HG02981 (cell line): Measurements from ENCODE around the gene DAPP1.
"Not testable (repeated sequence)": the region's sequence is repeated elsewhere in the genome, so short reads cannot be mapped to it uniquely, and the experiment has no call there.

Source experiments
- ATAC-seq: cut with Tn5 transposase; IDR thresholded peaks from one replicate; pipeline ENCODE4 v1.9.1; 2021; ENCODE audit warnings: mild to moderate bottlenecking, moderate library complexity; ENCODE audit not compliant: unreplicated experiment

The DAPP1 gene

GRCh38 chr4:99822734-99823133 is 6.1 kb downstream of the DAPP1 start:
- ATAC-seq, result no peak

DNA sequence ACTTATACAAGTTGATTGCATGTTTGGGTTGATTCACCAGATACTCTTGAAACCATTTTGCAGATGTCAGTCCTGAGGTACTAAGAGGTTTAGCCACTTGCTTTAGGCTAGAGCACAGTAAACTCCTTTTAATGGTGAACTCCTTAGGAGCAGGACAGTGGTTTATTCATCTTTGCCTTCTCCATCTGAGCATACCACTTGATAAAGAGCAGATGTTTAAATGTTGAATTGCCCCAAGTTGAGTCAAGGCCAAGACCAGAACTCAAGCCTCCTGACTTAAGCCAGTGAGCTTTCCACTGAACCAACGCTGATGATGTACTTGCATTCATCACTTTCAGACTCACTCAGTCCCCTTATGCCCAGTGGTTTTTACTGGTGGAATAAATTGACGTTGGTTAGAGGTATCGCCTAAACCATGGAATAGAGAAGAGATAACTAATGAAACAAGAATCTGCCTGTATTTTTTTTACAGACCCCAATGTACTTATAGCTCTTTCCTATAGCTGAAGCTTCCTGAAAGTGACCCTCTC is 7.5 kb downstream of the DAPP1 start:
- ATAC-seq, result no peak

DNA sequence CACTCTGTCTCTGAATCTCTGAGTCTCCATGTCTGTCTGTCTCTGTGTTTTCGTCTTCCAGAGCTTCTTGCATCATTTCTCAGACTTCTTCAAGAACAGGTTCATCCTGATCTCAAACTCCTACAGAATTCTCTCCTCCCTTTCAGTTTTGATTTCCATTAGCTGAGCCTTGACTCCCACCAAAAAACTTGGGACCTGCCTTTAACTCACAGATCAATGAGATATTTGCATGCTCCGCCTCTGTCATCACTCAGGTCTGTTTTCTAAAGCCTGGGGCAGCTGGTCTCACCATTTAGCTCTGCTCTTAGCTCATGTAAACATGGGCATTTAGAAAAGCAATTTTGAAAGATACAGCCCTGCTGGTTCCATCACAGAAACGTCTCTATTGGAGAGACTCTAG is 8.6 kb downstream of the DAPP1 start:
- ATAC-seq, result no peak

GRCh38 chr4:99826016-99826415 is 9.4 kb downstream of the DAPP1 start:
- no peak for ATAC-seq

DNA sequence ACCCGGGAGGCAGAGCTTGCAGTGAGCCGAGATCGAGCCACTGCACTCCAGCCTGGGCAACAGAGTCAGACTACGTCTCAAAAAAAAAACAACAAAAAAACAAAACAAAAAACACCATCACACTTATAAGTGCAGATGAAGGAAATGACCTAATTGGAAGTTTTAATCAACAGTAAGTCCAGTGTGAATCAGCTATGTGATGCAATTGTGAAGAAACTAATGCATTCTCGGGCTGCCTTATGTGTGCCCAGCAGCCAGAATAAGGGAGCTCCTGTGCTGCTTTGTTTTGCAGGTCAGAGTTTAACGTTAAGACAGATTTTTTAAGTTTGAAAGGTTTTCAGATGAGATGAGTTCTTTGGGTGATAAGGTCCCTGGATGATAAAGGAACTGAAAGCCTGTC is 10.8 kb downstream of the DAPP1 start:
- ATAC-seq, result no peak

DNA sequence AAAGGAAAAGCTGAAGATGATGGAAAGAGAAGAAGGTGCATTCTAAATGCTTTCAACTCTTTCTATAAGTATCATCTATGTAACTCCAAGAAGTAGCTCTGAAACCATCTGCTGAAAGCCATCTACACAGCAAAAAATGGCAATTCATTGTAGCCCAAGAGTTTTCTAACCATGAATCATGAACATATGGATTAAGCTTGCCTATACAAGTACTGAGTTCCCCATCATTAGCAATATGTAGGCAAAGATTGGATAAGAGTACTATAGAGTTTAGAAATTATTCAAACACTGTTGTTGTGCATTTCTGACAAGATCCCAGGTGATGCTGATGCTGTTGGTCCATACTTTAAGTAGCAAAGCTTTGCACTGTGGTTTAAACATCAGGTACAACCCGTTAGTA is 11.2 kb downstream of the DAPP1 start:
- ATAC-seq, result no peak

DNA sequence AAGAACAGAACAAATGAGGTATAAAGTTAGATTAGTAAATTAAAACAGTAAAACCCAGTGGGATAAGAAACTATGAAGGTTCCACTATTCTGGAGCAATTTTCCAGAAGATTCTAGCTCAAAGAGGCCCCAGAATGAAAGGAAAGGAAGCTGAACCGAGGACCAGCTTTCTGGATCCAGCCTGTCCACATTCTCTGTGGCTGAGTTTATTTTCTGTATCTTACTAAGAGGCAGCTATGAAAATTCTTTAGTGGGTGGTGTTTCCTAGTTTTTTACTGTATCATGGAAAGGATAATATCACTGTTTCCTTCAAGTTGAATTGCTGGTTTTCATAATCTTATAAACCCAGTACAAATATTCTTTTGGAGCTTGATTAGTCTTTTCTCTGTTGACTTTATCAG is 11.8 kb downstream of the DAPP1 start:
- no peak for ATAC-seq

GRCh38 chr4:99830051-99830450 is 13.4 kb downstream of the DAPP1 start:
- ATAC-seq, result not testable (repeated sequence)

GRCh38 chr4:99832321-99832720 is 15.7 kb downstream of the DAPP1 start:
- ATAC-seq, result no peak

GRCh38 chr4:99832758-99833157 is 16.1 kb downstream of the DAPP1 start:
- ATAC-seq, result no peak

DNA sequence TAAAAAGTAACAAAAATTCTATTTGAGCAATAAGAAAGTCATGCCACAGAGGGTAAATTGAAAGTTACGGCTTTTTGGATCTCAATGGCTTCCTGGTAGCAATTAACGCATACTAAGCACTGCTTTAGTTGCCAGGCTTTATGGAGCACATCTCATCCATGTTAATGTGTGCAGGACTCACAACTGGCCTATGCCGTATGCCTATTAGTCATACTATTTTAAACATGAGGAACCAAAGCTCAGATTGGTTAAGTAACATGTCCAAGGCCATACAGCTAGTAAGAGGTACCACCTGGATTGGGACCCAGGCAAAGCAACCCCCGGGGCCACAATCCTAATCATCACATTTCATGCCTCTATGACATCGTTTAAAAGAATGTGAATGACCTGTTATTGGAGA is 17.1 kb downstream of the DAPP1 start:
- ATAC-seq, result no peak

DNA sequence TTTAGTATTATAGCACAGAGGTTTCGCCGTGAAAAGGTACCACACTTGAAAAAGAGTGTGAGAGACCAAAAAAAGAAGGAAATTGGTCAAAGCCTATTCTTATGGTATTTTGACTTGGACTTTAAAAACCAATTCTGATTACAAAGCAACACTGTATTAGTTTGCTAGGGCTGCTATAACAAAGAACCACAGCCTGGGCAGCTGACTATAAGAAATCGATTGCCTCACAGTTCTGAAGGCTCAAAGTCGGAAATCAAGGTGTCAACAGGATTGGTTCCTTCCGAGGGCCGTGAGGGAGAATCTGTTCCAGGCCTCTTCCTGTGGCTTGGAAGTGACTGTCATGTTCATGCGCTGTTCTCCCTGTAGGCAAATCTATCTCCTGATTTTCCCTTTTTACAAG is 17.9 kb downstream of the DAPP1 start:
- no peak for ATAC-seq

DNA sequence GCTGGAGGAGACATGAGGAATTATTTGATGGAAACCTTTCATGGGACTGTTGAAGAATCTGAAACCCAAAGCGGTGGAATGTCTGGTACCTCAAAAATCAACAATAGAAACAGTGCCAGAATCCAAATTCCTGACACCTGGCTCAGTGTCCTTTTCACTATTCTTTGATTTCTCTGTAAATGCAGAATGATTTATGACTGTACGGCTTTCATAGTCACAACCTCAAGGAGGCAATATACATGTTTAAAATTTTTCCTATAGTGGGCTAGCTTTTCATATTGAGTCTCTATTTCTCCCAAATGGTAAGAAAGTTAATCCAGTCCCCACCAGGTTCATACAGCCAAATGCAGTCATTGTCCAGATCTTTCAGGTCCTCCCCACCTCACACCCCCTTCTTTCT is 19.3 kb downstream of the DAPP1 start:
- ATAC-seq, result no peak

DNA sequence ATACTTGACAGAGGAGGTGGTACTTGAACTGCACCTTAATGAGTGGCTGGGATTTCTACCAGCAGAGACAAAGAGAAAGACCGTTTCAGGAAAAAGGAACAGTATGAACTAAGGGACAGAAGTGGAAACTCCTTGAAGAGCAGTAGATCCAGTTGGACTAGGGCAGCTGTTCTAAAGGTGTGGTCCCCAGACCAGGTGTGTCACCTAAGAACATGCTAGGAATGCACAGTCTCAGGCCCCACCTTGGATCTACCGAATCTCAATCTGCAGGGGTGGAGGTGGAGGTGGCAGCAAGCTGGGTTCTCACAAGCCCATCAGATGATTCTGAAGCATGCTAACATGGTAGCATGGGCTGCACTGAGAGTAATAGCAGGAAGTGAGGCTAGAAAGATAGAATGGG is 22.3 kb downstream of the DAPP1 start:
- no peak for ATAC-seq

DNA sequence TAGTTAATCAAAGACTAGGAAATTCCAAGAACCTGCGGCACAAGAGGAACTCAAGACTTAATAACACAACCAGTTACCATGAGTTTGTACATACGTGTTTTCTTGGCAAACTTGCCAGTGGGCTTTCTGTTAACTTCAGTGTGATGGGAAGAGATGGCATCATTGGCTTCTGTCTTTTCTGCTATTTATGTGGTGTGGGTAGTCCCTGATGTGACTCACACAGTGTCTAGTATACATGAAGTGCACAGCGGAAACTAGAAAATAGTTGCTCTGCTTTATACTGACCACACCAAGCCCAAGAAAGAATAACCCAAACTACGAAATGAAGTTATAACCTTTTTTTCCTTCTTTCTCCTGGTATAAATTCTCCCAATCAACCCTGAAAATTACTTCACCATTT is 24.5 kb downstream of the DAPP1 start:
- peak; percentile 48 for ATAC-seq

GRCh38 chr4:99843413-99843812 is 26.8 kb downstream of the DAPP1 start:
- no peak for ATAC-seq

GRCh38 chr4:99844048-99844447 is 27.4 kb downstream of the DAPP1 start:
- ATAC-seq, result no peak

DNA sequence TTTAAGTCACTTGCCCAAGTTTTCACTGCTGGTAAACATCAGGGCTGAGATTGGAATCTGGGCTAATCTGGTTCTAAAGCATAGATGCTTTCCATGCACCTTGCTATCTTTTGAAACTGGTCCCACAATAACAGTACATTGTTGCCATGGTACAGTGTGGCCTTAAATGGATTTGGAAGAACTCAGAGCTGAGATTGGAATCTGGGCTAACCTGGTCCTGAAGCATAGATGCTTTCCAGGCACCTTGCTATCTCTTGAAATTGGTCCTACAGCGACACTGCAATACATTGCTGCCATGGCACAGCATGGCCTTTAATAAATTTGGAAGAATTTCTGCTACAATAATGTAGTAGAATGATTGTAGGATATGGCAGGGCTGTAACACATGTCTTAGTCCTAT is 28.6 kb downstream of the DAPP1 start:
- no peak for ATAC-seq

- ATAC-seq, result peak; percentile 29
Measured at GRCh38 chr4:99845708-99846469, 29.3 kb downstream of the DAPP1 start.

- no peak for ATAC-seq
Measured at GRCh38 chr4:99846891-99847290, 30.3 kb downstream of the DAPP1 start.

GRCh38 chr4:99847362-99847976 is 30.8 kb downstream of the DAPP1 start:
- peak; percentile 63 for ATAC-seq

GRCh38 chr4:99848591-99849001 is 32.0 kb downstream of the DAPP1 start:
- ATAC-seq, result peak; percentile 33
